ENCODE measurements around the gene ZC3H4. TPM values are rescaled to one million over a fixed set of nuclear protein-coding genes. Genes with fewer than 3 reads are reported as not detected.

ZC3H4 gene
- total and polyA plus RNA-seq, 11 donors = 9.6 to 35.0 (median 22.9) TPM

DNA sequence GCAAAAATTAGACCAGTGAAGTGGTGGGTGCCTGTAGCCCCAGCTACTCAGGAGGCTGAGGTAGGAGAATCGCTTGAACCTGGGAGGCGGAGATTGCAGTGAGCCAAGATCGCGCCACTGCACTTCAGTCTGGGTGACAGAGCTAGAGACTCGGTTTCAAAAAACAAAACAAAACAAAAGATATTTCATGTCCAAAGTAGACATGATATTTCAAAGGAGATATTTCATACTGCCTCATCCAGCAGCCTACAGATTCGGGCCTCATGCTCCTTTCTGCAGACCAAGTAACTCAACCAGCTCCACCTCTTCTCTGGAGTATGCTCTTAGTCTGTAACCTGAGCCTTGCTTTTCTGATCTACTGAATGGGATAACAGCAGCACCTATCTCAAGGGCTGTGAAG is 15.0 kb downstream of the ZC3H4 start:
- DNase-seq (peak in 1 of 5 donors; percentile 22), ATAC-seq (no peak)
- intact Hi-C loops (cut with DNase I) = no loop called here
- H3K4me1 ChIP-seq = peaks cover 0 to 77% (median 60%) of the 10 kb centered on the region in 12 donors
- H3K9me3 ChIP-seq = no peaks in the 10 kb centered on the region
- 94 to 97% (median 95%) methylated on average over 6 of the region's 6 CpGs for WGBS, 4 donors
- H3K27ac ChIP-seq = peak overlapping the region in 7 of 12 donors; percentile 58 to 79 (median 64)
- no peaks in the 10 kb centered on the region for H3K27me3 ChIP-seq
- peaks cover 0 to 17% (median 6%) of the 10 kb centered on the region in 9 donors for H3K36me3 ChIP-seq
- H3K4me3 ChIP-seq = no peak overlapping the region
- TF ChIP-seq, protein P1, sequence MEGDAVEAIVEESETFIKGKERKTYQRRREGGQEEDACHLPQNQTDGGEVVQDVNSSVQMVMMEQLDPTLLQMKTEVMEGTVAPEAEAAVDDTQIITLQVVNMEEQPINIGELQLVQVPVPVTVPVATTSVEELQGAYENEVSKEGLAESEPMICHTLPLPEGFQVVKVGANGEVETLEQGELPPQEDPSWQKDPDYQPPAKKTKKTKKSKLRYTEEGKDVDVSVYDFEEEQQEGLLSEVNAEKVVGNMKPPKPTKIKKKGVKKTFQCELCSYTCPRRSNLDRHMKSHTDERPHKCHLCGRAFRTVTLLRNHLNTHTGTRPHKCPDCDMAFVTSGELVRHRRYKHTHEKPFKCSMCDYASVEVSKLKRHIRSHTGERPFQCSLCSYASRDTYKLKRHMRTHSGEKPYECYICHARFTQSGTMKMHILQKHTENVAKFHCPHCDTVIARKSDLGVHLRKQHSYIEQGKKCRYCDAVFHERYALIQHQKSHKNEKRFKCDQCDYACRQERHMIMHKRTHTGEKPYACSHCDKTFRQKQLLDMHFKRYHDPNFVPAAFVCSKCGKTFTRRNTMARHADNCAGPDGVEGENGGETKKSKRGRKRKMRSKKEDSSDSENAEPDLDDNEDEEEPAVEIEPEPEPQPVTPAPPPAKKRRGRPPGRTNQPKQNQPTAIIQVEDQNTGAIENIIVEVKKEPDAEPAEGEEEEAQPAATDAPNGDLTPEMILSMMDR (IDR thresholded peaks at IDR 0.05) = no peak
- TF ChIP-seq POLR2A (IDR thresholded peaks at IDR 0.05) = no peak

DNA sequence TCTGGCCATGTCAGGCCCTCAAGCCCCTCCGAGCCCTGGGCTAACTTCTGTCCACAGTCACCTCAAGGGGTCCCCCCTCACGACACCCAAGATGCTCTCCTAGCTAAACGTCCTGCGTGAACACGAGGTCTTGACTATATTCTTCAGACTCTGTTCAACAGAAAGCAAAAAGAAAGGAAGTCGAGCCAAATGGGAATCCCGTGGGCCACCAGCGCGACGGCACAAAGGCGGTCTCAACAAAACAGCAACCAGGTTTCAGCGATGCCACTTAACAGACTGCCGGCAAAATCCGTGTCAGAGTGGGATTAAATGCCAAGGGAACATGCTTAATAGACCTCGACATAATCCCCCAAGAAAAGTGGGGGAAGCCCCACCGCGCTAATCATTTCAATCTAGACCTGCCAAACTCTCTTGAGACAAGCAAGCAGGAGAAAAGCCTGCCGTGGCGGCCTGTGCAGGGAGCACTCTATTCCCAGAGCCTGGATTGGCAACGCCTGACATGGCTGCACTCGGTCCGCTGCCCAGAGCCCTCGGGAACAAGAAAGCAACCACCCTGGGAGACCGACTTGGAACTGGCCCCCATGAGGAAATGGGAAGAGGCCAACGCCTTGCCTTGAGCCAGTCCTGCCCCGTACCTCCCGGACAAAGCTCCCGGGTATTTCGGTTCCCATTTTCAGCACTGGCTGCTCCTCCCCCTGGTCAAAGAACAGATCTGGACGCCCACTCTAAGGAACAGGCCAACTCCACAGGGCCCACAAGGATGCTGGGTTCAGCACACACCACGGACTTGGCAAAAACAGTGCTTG is 16.0 kb downstream of the ZC3H4 start:
- intact Hi-C loops (cut with DNase I) = loop anchor here in 1 of 10 donors (2.0 kb wide), 1 partner anchor 15 kb away; the partner anchor contains the start of gene ZC3H4
- ATAC-seq (peak; percentile 48 to 68 (median 61)), DNase-seq (peak; percentile 47 to 70 (median 63))
- H3K36me3 ChIP-seq = peaks cover 0 to 27% (median 16%) of the 10 kb centered on the region in 9 donors
- H3K9me3 ChIP-seq = no peaks in the 10 kb centered on the region
- peaks cover 0 to 69% (median 54%) of the 10 kb centered on the region in 12 donors for H3K4me1 ChIP-seq
- peak overlapping the region; percentile 22 to 79 (median 63) for H3K27ac ChIP-seq
- TF ChIP-seq POLR2A (IDR thresholded peaks at IDR 0.05) = no peak
- TF ChIP-seq, protein P1 (IDR thresholded peaks at IDR 0.05) = no peak
- peak overlapping the region in 9 of 12 donors; percentile 0 to 46 (median 29) for H3K4me3 ChIP-seq
- H3K27me3 ChIP-seq = no peaks in the 10 kb centered on the region
- 44 to 65% (median 60%) methylated on average over 24 to 31 of the region's 31 CpGs for WGBS, 4 donors

DNA sequence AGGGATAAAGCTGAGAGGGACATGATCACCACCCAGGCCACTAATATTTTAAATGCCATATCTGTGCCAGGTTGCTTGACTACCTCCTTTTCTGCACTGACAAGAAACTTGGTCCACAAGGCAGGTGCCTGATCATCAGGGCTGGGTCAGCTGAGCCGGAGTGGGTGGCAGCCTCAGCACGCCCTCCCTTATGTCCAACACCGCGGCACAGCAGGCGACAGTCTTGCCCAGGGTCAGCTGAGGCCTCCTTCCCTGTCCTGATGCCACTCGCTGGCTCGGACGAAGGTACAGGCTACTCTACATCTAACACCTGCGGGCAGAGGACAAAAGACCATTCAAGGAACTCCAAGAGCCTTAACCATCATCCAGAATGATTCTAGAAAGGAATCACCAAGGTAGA is 16.9 kb downstream of the ZC3H4 start:
- ATAC-seq = peak; percentile 29 to 69 (median 58)
- TF ChIP-seq, protein P1 (IDR thresholded peaks at IDR 0.05) = no peak
- TF ChIP-seq POLR2A (IDR thresholded peaks at IDR 0.05) = no peak
- H3K4me1 ChIP-seq = peaks cover 0 to 60% (median 46%) of the 10 kb centered on the region in 12 donors
- no peak overlapping the region for H3K4me3 ChIP-seq
- WGBS, 4 donors = 56 to 74% (median 70%) methylated on average over 9 of the region's 9 CpGs
- H3K27ac ChIP-seq = peak overlapping the region in 9 of 12 donors; percentile 29 to 79 (median 72)
- peaks cover 0 to 36% (median 25%) of the 10 kb centered on the region in 9 donors for H3K36me3 ChIP-seq
- no peaks in the 10 kb centered on the region for H3K9me3 ChIP-seq
- no peaks in the 10 kb centered on the region for H3K27me3 ChIP-seq
- DNase-seq = peak in 3 of 5 donors; percentile 22 to 49 (median 26)
- intact Hi-C loops (cut with DNase I) = loop anchor here in 1 of 10 donors (2.0 kb wide), 1 partner anchor 16 kb away; the partner anchor contains the start of gene ZC3H4

DNA sequence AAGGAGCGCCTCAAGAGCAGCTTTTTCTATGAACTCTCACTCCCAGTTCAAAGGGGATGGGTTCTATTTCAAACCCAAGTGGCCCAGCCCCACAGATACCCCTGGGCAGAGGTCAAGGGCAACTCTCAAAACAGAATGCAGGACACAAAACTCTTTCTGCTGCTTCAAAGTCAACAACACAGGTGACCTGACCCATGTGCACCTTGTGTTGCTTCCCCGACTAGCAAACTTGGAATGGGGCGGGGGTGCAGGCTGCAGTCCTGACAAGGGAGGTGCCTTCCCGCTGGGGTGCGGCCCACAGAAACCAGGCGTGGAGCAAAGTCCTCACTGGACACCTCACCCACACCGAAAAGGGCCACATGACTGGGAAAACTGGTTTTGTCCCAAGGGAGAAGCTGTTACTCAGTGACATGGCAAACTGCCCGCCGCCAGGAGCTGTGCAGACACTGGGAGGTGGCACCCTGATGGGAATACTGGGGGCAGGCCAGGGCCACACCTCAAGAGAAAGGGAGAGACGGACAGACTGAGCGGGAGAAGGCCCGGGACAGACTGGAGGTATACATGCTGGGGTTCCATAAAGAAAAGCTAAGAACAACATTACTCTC is 17.4 kb downstream of the ZC3H4 start:
- H3K4me1 ChIP-seq = peaks cover 0 to 59% (median 44%) of the 10 kb centered on the region in 12 donors
- intact Hi-C loops (cut with DNase I) = loop anchor here in 1 of 10 donors (2.0 kb wide), 1 partner anchor 17 kb away; the partner anchor contains the start of gene ZC3H4
- DNase-seq (peak; percentile 63 to 89 (median 79)), ATAC-seq (peak; percentile 75 to 80 (median 79))
- TF ChIP-seq POLR2A (IDR thresholded peaks at IDR 0.05) = no peak
- TF ChIP-seq, protein P1 (IDR thresholded peaks at IDR 0.05) = no peak
- peak overlapping the region in 10 of 12 donors; percentile 17 to 79 (median 64) for H3K27ac ChIP-seq
- H3K36me3 ChIP-seq = peaks cover 0 to 41% (median 30%) of the 10 kb centered on the region in 9 donors
- no peak overlapping the region for H3K4me3 ChIP-seq
- 60 to 75% (median 67%) methylated on average over 12 of the region's 12 CpGs for WGBS, 4 donors
- no peaks in the 10 kb centered on the region for H3K27me3 ChIP-seq
- no peaks in the 10 kb centered on the region for H3K9me3 ChIP-seq

Data from heart left ventricle (tissue), 16 donors.